Endodermal cell (in vitro differentiated cells): ENCODE results near the gene MLX. TPM values are rescaled to one million over a fixed set of nuclear protein-coding genes. Genes with fewer than 3 reads are reported as not detected.
"Not testable (repeated sequence)": the region's sequence is repeated elsewhere in the genome, so short reads cannot be mapped to it uniquely, and the experiment has no call there.

Experiments
- DNase-seq: peaks from one replicate; pipeline ENCODE4 v3.0.0-alpha.2; 2017
- H3K27ac ChIP-seq: 2 replicates; pipeline ENCODE4 v1.5.1; 2013; ENCODE audit warnings: mild to moderate bottlenecking, low read depth, low read length, moderate library complexity
- H3K27me3 ChIP-seq: 2 replicates; pipeline ENCODE4 v1.6.1; 2013; ENCODE audit warnings: mild to moderate bottlenecking, low read length, moderate library complexity; ENCODE audit not compliant: insufficient read depth, control insufficient read depth, poor library complexity, severe bottlenecking
- H3K36me3 ChIP-seq: 2 replicates; pipeline ENCODE4 v1.7.0; 2013; ENCODE audit warnings: mild to moderate bottlenecking, low read length, moderate library complexity; ENCODE audit not compliant: control insufficient read depth, insufficient read depth
- H3K4me1 ChIP-seq: one replicate; pipeline ENCODE4 v1.7.0; 2013; ENCODE audit warnings: low read length; ENCODE audit not compliant: control insufficient read depth, insufficient read depth
- H3K4me3 ChIP-seq: 2 replicates; pipeline ENCODE4 v1.5.1; 2013; ENCODE audit warnings: mild to moderate bottlenecking, low read length, moderate library complexity
- H3K9ac ChIP-seq: 2 replicates; pipeline ENCODE4 v1.6.1; 2013; ENCODE audit warnings: mild to moderate bottlenecking, low read length, moderate library complexity; ENCODE audit not compliant: poor library complexity, severe bottlenecking; ENCODE audit errors: extremely low read depth
- H3K9me3 ChIP-seq: 2 replicates; pipeline ENCODE4 v1.6.1; 2013; ENCODE audit warnings: mild to moderate bottlenecking, low read length, moderate library complexity; ENCODE audit not compliant: control insufficient read depth
- H3K27ac Mint-ChIP-seq: 2 replicates; pipeline ENCODE4 v1.8.0; 2020; ENCODE audit warnings: mixed read lengths
- H3K27me3 Mint-ChIP-seq: 2 replicates; pipeline ENCODE4 v1.8.0; 2021; ENCODE audit warnings: mild to moderate bottlenecking, mixed read lengths; ENCODE audit not compliant: insufficient read depth
- H3K36me3 Mint-ChIP-seq: 2 replicates; pipeline ENCODE4 v1.8.0; 2020; ENCODE audit warnings: low read depth, mixed read lengths
- H3K4me1 Mint-ChIP-seq: 2 replicates; pipeline ENCODE4 v1.8.0; 2020; ENCODE audit warnings: mixed read lengths
- H3K4me3 Mint-ChIP-seq: 2 replicates; pipeline ENCODE4 v1.8.0; 2020; ENCODE audit warnings: mild to moderate bottlenecking, moderate library complexity, mixed read lengths
- H3K9me3 Mint-ChIP-seq: 2 replicates; pipeline ENCODE4 v1.8.0; 2020; ENCODE audit warnings: mild to moderate bottlenecking, mixed read lengths
- WGBS, 2 experiments: methylation state at CpG; one replicate each; pipeline versions ENCODE4 v1.1.5 to v1.1.7; 2013; ENCODE audit warnings: missing lambda C conversion rate in 2 of 2, mixed read lengths in 1 of 2; ENCODE audit not compliant: insufficient coverage in 1 of 2, insufficient read length in 1 of 2; 5-methylcytosine and 5-hydroxymethylcytosine counted together
- total RNA-seq, 2 donors: library from RNA; stranded (reverse); fragmentation: NEBNext Ultra II Directional in 1 of 2; extraction: Animal tissue kit (Norgen Biotek cat#: 25700) in 1 of 2; gene quantifications; 2 replicates in 1 of 2; 3 replicates in 1 of 2; pipeline ENCODE4 v1.2.1, GENCODE V29; 2021
- TF ChIP-seq, protein P1 (sequence below): fragments of 200-600 bp; sonication (generic); conservative IDR thresholded peaks from 2 replicates; pipeline ENCODE4 v1.5.0; 2021; ENCODE audit warnings: antibody characterized with exemption, mild to moderate bottlenecking

Gene MLX
- total RNA-seq, 2 donors from 2014 or later, result 37.1 to 38.5 TPM

GRCh38 chr17:42548993-42549755 lies 17.7 kb upstream of the MLX start:
- 84 to 98% methylated on average over 7 to 13 of the region's 14 CpGs for WGBS, 2 experiments
- Mint-ChIP-seq H3K9me3 (no peaks in the 10 kb centered on the region), H3K4me1 (peaks cover 10% of the 10 kb centered on the region), H3K27ac (no peak overlapping the region), H3K27me3 (no peaks in the 10 kb centered on the region), H3K36me3 (peaks cover 8% of the 10 kb centered on the region), H3K4me3 (peak overlapping the region; percentile 45)
- H3K27ac ChIP-seq, result no peak overlapping the region
- H3K4me1 ChIP-seq, result no peaks in the 10 kb centered on the region
- peak overlapping the region; percentile 62 for H3K4me3 ChIP-seq
- H3K9ac ChIP-seq, result peak overlapping the region; percentile 20
- TF ChIP-seq, protein P1, sequence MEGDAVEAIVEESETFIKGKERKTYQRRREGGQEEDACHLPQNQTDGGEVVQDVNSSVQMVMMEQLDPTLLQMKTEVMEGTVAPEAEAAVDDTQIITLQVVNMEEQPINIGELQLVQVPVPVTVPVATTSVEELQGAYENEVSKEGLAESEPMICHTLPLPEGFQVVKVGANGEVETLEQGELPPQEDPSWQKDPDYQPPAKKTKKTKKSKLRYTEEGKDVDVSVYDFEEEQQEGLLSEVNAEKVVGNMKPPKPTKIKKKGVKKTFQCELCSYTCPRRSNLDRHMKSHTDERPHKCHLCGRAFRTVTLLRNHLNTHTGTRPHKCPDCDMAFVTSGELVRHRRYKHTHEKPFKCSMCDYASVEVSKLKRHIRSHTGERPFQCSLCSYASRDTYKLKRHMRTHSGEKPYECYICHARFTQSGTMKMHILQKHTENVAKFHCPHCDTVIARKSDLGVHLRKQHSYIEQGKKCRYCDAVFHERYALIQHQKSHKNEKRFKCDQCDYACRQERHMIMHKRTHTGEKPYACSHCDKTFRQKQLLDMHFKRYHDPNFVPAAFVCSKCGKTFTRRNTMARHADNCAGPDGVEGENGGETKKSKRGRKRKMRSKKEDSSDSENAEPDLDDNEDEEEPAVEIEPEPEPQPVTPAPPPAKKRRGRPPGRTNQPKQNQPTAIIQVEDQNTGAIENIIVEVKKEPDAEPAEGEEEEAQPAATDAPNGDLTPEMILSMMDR, result no peak
- no peaks in the 10 kb centered on the region for H3K27me3 ChIP-seq
- no peaks in the 10 kb centered on the region for H3K9me3 ChIP-seq
- no peak for DNase-seq
- no peaks in the 10 kb centered on the region for H3K36me3 ChIP-seq

- Mint-ChIP-seq H3K4me3 (peak within 1 kb of the TSS; percentile 82), H3K27ac (peak within 1 kb of the TSS; percentile 94), H3K4me1 (peaks cover 17% of the 10 kb centered on the region)
- Histone ChIP-seq H3K9ac (peak within 1 kb of the TSS; percentile 74), H3K4me3 (peak within 1 kb of the TSS; percentile 89)
- H3K27me3 Mint-ChIP-seq, H3K9me3 Mint-ChIP-seq, H3K9me3 ChIP-seq, H3K27ac ChIP-seq, H3K4me1 ChIP-seq, H3K36me3 ChIP-seq, H3K36me3 Mint-ChIP-seq, DNase-seq, H3K27me3 ChIP-seq: not testable (repeated sequence)
- 93 to 100% methylated on average over 4 to 15 of the region's 15 CpGs for WGBS, 2 experiments
Measured at GRCh38 chr17:42552736-42553135, 14.2 kb upstream of the MLX start, which contains the start of gene HSD17B1. Gene HSD17B1 (plus strand): TSS chr17:42552923. CDS start chr17:42552934, 11 bp downstream.

- Histone ChIP-seq H3K9me3 (no peaks in the 10 kb centered on the region), H3K9ac (no peak overlapping the region), H3K27ac (no peak overlapping the region), H3K4me3 (peak overlapping the region; percentile 89), H3K27me3 (no peaks in the 10 kb centered on the region), H3K4me1 (no peaks in the 10 kb centered on the region), H3K36me3 (no peaks in the 10 kb centered on the region)
- Mint-ChIP-seq H3K4me1 (peaks cover 17% of the 10 kb centered on the region), H3K36me3 (no peaks in the 10 kb centered on the region), H3K27me3 (no peaks in the 10 kb centered on the region), H3K9me3 (no peaks in the 10 kb centered on the region), H3K4me3 (peak overlapping the region; percentile 82), H3K27ac (peak overlapping the region; percentile 78)
- 89 to 93% methylated on average over 30 to 45 of the region's 45 CpGs for WGBS, 2 experiments
- peak; percentile 88 for DNase-seq
- TF ChIP-seq, protein P1, result peak; percentile 38
Measured at GRCh38 chr17:42553161-42553818, 13.6 kb upstream of the MLX start.
